Adrenal gland (tissue), 5 donors: ENCODE measurements around the gene MYOM3.
"Not testable (repeated sequence)": the region's sequence is repeated elsewhere in the genome, so short reads cannot be mapped to it uniquely, and the experiment has no call there.

Experiments used
- POLR2A ChIP-seq, 2 donors: fragments of 450-650 bp; IDR thresholded peaks; one replicate each; pipeline ENCODE4 v1.6.1; 2017; ENCODE audit warnings: antibody characterized with exemption in 2 of 2, mild to moderate bottlenecking in 2 of 2, moderate library complexity in 1 of 2
- TF ChIP-seq, protein P1 (sequence below), 6 experiments: fragments of 450-650 bp in 4 of 6; fragments of 200-600 bp in 2 of 6; sonication (generic) in 1 of 6; IDR thresholded peaks; 1 replicate in 5 of 6; 2 replicates in 1 of 6; pipeline versions ENCODE4 v1.5.1 to v1.8.0; 2016 to 2021; ENCODE audit warnings: antibody characterized with exemption in 6 of 6, mild to moderate bottlenecking in 2 of 6, moderate library complexity in 1 of 6
- donor health status: DM: no; HTN: no; CAD: no.

DNA sequence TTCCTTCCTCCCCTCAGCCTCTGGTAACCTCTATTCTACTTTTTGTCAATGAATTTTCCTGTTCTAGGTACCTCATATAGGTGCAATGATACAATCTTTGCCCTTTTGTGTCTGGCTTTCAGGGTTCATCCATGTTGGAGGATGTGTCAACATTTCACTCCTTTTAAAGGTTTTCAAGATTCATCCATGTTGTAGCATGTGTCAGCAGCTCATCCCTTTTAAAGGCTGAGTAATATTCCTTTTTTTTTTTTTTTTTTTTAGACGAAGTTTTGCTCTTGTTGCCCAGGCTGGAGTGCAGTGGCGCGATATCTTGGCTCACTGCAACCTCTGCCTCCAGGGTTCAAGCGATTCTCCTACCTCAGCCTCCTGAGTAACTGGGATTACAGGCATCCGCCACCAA lies 67.3 kb downstream of the MYOM3 start:
- TF ChIP-seq, protein P1, sequence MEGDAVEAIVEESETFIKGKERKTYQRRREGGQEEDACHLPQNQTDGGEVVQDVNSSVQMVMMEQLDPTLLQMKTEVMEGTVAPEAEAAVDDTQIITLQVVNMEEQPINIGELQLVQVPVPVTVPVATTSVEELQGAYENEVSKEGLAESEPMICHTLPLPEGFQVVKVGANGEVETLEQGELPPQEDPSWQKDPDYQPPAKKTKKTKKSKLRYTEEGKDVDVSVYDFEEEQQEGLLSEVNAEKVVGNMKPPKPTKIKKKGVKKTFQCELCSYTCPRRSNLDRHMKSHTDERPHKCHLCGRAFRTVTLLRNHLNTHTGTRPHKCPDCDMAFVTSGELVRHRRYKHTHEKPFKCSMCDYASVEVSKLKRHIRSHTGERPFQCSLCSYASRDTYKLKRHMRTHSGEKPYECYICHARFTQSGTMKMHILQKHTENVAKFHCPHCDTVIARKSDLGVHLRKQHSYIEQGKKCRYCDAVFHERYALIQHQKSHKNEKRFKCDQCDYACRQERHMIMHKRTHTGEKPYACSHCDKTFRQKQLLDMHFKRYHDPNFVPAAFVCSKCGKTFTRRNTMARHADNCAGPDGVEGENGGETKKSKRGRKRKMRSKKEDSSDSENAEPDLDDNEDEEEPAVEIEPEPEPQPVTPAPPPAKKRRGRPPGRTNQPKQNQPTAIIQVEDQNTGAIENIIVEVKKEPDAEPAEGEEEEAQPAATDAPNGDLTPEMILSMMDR (IDR thresholded peaks at IDR 0.05), result not testable (repeated sequence)
- TF ChIP-seq POLR2A (IDR thresholded peaks at IDR 0.05), result not testable (repeated sequence)
